Measurements from ENCODE around the gene SLC16A10. TPM values are rescaled to one million over a fixed set of nuclear protein-coding genes. Genes with fewer than 3 reads are reported as not detected.
"Not testable (repeated sequence)": the region's sequence is repeated elsewhere in the genome, so short reads cannot be mapped to it uniquely, and the experiment has no call there.

SLC16A10 gene
- total RNA-seq, 2 donors from 2014 or later, result 4.9 to 6.5 TPM

- H3K36me3 Mint-ChIP-seq (ENCODE audit: insufficient read depth in 2 of 2), result peaks cover 0 to 3% of the 10 kb centered on the region in 2 donors
- H3K27ac Mint-ChIP-seq, result no peak overlapping the region
- H3K4me1 Mint-ChIP-seq (ENCODE audit: low read depth), result peaks cover 20% of the 10 kb centered on the region
- H3K4me3 Mint-ChIP-seq, result no peak overlapping the region
- DNase-seq (no peak), ATAC-seq (replicated peaks in 1 of 2) (no peak)
- peaks cover 1% of the 10 kb centered on the region in 2 donors for H3K9me3 Mint-ChIP-seq
- no peaks in the 10 kb centered on the region for H3K27me3 Mint-ChIP-seq (ENCODE audit: low read depth)
These were observed 98.7 kb downstream of the SLC16A10 start for GRCh38 chr6:111185954-111186353.

- Mint-ChIP-seq H3K4me3 (no peak overlapping the region), H3K27ac (no peak overlapping the region), H3K36me3 (ENCODE audit: insufficient read depth in 2 of 2) (peaks cover 4 to 6% of the 10 kb centered on the region in 2 donors), H3K9me3 (peaks cover 4% of the 10 kb centered on the region in 2 donors), H3K27me3 (ENCODE audit: low read depth) (no peaks in the 10 kb centered on the region), H3K4me1 (ENCODE audit: low read depth) (peaks cover 19% of the 10 kb centered on the region)
- DNase-seq, result no peak
- no peak for ATAC-seq (replicated peaks in 1 of 2)
These were observed 100.6 kb downstream of the SLC16A10 start for GRCh38 chr6:111187874-111188273.

DNA sequence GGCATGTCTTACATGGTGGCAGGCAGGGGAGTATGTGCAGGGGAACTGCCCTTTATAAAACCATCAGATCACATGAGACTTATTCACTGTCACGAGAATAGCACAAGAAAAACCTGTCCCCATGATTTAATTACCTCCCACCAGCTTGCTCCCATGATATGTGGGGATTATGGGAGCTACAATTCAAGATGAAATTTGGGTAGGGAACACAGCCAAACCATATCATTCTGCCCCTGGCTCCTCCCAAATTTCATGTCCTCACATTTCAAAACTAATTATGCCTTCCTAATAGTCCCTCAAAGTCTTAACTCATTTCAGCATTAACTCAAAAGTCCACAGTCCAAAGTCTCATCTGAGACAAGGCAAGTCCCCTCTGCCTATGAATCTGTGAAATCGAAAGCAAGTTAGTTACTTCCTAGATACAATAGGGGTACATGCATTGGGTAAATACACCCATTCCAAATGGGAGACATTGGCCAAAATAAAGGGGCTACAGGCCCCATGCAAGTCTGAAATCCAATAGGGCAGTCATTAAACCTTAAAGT lies 102.4 kb downstream of the SLC16A10 start:
- H3K9me3 Mint-ChIP-seq; H3K4me1 Mint-ChIP-seq (ENCODE audit: low read depth); ATAC-seq (replicated peaks in 1 of 2); H3K36me3 Mint-ChIP-seq (ENCODE audit: insufficient read depth in 2 of 2); H3K27me3 Mint-ChIP-seq (ENCODE audit: low read depth); H3K27ac Mint-ChIP-seq; DNase-seq; H3K4me3 Mint-ChIP-seq: not testable (repeated sequence)

DNA sequence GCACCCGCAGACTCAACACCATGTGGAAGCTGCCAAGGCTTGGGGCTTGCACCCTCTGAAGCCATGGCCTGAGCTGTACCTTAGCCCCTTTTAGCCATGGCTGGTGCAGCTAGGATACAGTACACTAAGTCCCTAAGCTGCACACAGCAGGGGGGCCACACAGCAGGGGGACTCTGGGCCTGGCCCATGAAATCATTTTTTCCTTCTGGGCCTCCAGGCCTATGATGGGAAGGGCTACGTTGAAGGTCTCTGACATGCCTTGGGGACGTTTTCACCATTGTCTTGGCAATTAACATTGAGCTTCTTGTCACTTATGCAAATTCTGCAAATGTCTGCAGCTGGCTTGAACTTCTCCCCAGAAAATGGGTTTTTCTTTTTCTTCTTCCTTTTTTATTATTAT lies 103.3 kb downstream of the SLC16A10 start:
- Mint-ChIP-seq H3K9me3 (peaks cover 4% of the 10 kb centered on the region in 2 donors), H3K4me1 (ENCODE audit: low read depth) (no peaks in the 10 kb centered on the region), H3K36me3 (ENCODE audit: insufficient read depth in 2 of 2) (peaks cover 4 to 6% of the 10 kb centered on the region in 2 donors), H3K4me3 (no peak overlapping the region), H3K27ac (no peak overlapping the region), H3K27me3 (ENCODE audit: low read depth) (no peaks in the 10 kb centered on the region)
- DNase-seq (no peak), ATAC-seq (replicated peaks in 1 of 2) (no peak)

DNA sequence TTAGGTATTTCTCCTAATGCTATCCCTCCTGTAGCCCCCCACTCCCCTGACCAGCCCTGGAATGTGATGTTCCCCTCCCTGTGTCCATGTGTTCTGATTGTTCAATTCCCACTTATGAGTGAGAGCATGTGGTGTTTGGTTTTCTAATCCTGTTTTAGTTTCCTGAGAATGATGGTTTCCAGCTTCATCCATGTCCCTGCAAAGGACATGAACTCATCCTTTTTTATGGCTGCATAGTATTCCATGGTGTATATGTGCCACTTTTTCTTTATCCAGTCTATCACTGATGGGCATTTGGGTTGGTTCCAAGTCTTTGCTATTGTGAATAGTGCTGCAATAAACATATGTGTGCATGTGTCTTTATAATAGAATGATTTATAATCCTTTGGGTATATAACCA lies 103.8 kb downstream of the SLC16A10 start:
- H3K9me3 Mint-ChIP-seq, result not testable (repeated sequence)

DNA sequence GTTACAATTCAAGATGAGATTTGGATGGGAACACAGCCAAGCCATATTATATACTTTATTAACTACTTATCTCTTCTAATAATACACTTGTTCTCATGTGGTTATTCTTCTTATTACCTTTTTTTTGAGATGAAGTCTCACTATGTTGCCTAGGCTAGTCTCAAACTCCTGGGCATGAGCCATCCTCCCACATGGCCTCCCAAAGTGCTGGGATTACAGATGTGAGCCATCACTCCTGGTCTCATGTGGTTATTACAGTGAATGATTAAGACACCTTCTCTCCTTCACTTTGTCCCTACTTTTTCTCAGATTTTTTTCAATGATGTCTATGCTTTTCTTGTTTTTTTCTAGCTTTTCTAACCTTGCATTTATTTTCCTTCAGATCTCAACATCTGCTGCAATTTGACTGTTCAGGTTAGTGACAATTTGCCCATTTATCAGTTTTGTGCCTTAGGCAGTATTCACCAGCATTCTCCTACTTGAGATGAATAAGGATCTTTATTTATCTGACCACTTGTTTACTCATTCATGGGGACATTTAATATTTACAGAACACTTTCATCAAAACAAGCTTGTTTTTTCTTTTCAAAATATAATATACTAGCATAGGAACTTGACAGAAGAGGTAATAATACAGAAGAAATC lies 105.7 kb downstream of the SLC16A10 start:
- Mint-ChIP-seq H3K27me3 (ENCODE audit: low read depth) (no peaks in the 10 kb centered on the region), H3K27ac (no peak overlapping the region), H3K9me3 (peaks cover 4% of the 10 kb centered on the region in 2 donors), H3K4me1 (ENCODE audit: low read depth) (no peaks in the 10 kb centered on the region), H3K36me3 (ENCODE audit: insufficient read depth in 2 of 2) (peaks cover 6% of the 10 kb centered on the region in 2 donors), H3K4me3 (no peak overlapping the region)
- ATAC-seq (replicated peaks in 1 of 2), result no peak
- no peak for DNase-seq

More for the DNA sequence above, 103.8 kb downstream of the SLC16A10 start:
- H3K4me3 Mint-ChIP-seq; H3K4me1 Mint-ChIP-seq (ENCODE audit: low read depth); H3K36me3 Mint-ChIP-seq (ENCODE audit: insufficient read depth in 2 of 2); H3K27ac Mint-ChIP-seq; H3K27me3 Mint-ChIP-seq (ENCODE audit: low read depth); ATAC-seq (replicated peaks in 1 of 2); DNase-seq: not testable (repeated sequence)

DNA sequence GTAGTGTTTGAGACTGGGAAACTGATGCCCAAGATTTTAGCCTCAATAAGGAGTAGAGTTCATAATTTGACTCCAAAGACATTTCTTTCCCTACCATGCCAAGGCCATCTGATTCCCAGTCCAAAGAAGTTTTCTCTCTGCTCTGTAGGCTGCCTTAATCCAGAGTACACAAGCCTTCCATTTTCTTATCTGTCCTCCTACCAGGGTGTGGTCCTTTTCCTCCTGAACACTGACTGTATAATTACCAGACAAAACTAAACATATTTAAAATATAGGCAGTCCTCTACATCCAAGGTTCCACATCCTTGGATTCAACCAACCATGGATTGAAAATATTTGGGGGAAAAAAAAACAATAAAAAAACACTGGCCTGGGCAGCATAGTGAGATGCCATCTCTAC lies 108.4 kb downstream of the SLC16A10 start:
- no peak overlapping the region for H3K27ac Mint-ChIP-seq
- no peaks in the 10 kb centered on the region for H3K27me3 Mint-ChIP-seq (ENCODE audit: low read depth)
- no peak for DNase-seq
- peaks cover 6% of the 10 kb centered on the region in 2 donors for H3K36me3 Mint-ChIP-seq (ENCODE audit: insufficient read depth in 2 of 2)
- peaks cover 4% of the 10 kb centered on the region in 2 donors for H3K9me3 Mint-ChIP-seq
- H3K4me1 Mint-ChIP-seq (ENCODE audit: low read depth), result peaks cover 9% of the 10 kb centered on the region
- ATAC-seq (replicated peaks in 1 of 2), result no peak
- H3K4me3 Mint-ChIP-seq, result no peak overlapping the region

DNA sequence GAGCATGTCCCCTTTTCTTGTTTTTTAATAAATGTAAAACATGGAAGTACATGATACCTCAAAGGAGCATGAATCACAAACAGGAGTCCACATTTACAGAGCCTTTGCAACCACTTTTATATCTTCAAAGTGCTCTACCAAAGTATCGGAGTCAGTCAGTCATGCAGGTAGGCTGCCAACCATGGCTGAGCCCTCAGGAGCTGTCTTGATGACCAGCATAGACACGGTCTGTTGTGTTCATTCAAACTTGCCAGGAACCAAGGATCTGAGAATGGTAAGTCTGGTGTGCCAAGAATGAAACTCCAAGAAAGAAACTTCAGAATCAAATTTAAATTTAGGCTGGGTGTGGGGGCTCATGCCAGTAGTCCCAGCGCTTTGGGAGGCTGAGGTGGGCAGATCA lies 111.5 kb downstream of the SLC16A10 start:
- peaks cover 9% of the 10 kb centered on the region for H3K4me1 Mint-ChIP-seq (ENCODE audit: low read depth)
- no peaks in the 10 kb centered on the region for H3K9me3 Mint-ChIP-seq
- no peaks in the 10 kb centered on the region for H3K27me3 Mint-ChIP-seq (ENCODE audit: low read depth)
- ATAC-seq (replicated peaks in 1 of 2) (no peak), DNase-seq (no peak)
- peaks cover 0 to 2% of the 10 kb centered on the region in 2 donors for H3K36me3 Mint-ChIP-seq (ENCODE audit: insufficient read depth in 2 of 2)
- H3K4me3 Mint-ChIP-seq, result no peak overlapping the region
- H3K27ac Mint-ChIP-seq, result no peak overlapping the region

DNA sequence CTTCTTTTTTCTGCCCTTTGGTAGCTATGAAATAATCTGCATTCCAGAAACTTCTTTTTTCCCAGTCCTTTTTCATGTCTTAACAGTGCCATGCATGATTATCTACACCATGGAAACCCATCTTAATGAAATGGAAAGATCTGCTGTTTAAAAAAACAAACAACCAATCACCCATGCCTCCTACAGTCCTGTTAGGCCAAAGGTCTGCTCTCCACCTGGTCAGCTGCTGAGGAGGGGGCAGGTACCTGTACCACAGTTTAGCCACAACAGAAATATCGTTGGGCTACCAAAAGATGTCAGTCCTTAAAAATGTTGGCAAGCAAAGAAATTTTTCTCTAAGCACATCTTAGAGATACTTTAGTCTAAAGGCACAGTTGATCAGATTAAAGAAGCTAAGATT lies 112.6 kb downstream of the SLC16A10 start:
- Mint-ChIP-seq H3K27ac (no peak overlapping the region), H3K27me3 (ENCODE audit: low read depth) (no peaks in the 10 kb centered on the region)
- no peak for ATAC-seq (replicated peaks in 1 of 2)

DNA sequence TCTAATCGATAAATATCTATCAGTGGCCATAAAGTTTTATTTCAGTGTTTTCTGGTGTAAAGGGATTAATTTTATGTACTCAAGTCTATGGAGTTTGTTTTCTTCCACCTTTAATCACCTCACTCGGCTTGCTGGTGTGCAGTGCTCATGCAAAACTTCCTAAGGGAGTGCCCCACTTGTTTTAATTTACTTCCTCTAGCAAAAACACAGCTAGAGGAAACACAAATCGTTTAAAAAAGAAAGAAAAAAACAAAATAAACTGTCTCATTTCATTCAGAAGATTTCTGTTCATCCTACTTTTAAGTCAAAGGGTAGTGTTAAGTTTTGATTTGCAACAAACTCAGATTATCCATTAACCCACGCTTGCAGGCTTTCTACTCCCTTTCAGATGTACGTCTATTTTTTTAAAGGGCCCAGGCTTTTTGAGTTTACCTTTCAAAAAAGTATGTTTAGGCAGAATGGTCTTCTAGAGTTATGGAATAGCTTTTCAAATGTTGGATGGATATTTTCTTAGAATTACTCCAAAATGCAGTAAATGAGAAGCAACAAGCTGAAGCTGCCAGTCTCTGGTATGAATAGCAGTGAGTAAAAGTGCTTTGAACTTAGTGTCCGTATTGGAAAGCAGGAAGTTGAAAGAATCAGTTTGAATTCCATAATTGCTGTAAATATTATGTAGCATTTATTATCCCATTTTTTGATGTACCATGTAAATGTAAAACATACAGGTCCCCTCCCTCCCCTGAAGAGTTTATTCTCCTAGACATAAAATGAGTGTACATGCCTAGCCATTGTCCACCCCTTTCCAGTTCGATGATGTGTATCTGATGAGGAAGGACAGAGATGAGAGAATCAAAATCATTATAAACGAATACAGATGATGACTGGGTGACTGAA lies 113.3 kb downstream of the SLC16A10 start:
- Mint-ChIP-seq H3K4me1 (ENCODE audit: low read depth) (peaks cover 9% of the 10 kb centered on the region), H3K36me3 (ENCODE audit: insufficient read depth in 2 of 2) (peaks cover 0 to 2% of the 10 kb centered on the region in 2 donors), H3K9me3 (no peaks in the 10 kb centered on the region), H3K27me3 (ENCODE audit: low read depth) (no peaks in the 10 kb centered on the region), H3K27ac (no peak overlapping the region), H3K4me3 (no peak overlapping the region)
- ATAC-seq (replicated peaks in 1 of 2), result no peak
- DNase-seq, result no peak

More for the DNA sequence above, 112.6 kb downstream of the SLC16A10 start:
- no peak for DNase-seq
- no peaks in the 10 kb centered on the region for H3K9me3 Mint-ChIP-seq
- no peak overlapping the region for H3K4me3 Mint-ChIP-seq
- peaks cover 0 to 2% of the 10 kb centered on the region in 2 donors for H3K36me3 Mint-ChIP-seq (ENCODE audit: insufficient read depth in 2 of 2)
- peaks cover 9% of the 10 kb centered on the region for H3K4me1 Mint-ChIP-seq (ENCODE audit: low read depth)

- no peak overlapping the region for H3K4me3 Mint-ChIP-seq
- H3K27me3 Mint-ChIP-seq (ENCODE audit: low read depth), result no peaks in the 10 kb centered on the region
- ATAC-seq (replicated peaks in 1 of 2), result no peak
- H3K36me3 Mint-ChIP-seq (ENCODE audit: insufficient read depth in 2 of 2), result peaks cover 0 to 2% of the 10 kb centered on the region in 2 donors
- H3K9me3 Mint-ChIP-seq, result no peaks in the 10 kb centered on the region
- no peak overlapping the region for H3K27ac Mint-ChIP-seq
- peaks cover 9% of the 10 kb centered on the region for H3K4me1 Mint-ChIP-seq (ENCODE audit: low read depth)
- DNase-seq, result no peak
These were observed 113.9 kb downstream of the SLC16A10 start for GRCh38 chr6:111201244-111201554.

DNA sequence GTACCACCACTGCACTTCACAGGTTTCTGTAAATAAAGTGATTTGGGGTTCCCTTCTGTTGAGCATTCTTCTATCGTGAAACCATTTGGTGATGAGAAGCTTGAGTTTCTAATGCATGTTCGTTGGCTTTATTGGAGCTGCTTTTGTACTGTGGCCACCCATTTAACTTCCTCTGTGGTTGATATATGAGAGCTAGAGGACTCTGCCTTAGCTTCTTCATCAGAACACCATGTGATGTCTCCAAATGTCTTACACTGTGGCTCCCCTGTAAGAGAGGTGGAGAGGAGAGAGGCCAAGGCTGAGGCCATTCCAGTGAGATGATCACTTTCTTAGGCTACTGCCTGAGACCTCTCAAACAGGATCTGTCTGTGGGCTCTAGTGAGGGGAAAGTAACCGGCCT lies 114.5 kb downstream of the SLC16A10 start:
- no peaks in the 10 kb centered on the region for H3K9me3 Mint-ChIP-seq
- peaks cover 0 to 2% of the 10 kb centered on the region in 2 donors for H3K36me3 Mint-ChIP-seq (ENCODE audit: insufficient read depth in 2 of 2)
- H3K4me3 Mint-ChIP-seq, result no peak overlapping the region
- ATAC-seq (replicated peaks in 1 of 2), result no peak
- no peak for DNase-seq
- H3K27ac Mint-ChIP-seq, result no peak overlapping the region
- no peaks in the 10 kb centered on the region for H3K27me3 Mint-ChIP-seq (ENCODE audit: low read depth)
- H3K4me1 Mint-ChIP-seq (ENCODE audit: low read depth), result peaks cover 9% of the 10 kb centered on the region

GRCh38 chr6:111203539-111203938 lies 116.2 kb downstream of the SLC16A10 start:
- not testable (repeated sequence) for DNase-seq; H3K27ac Mint-ChIP-seq; H3K9me3 Mint-ChIP-seq; ATAC-seq (replicated peaks in 1 of 2); H3K4me1 Mint-ChIP-seq (ENCODE audit: low read depth); H3K4me3 Mint-ChIP-seq; H3K27me3 Mint-ChIP-seq (ENCODE audit: low read depth); H3K36me3 Mint-ChIP-seq (ENCODE audit: insufficient read depth in 2 of 2)
